Measurements from ENCODE around the gene EXOC1L.

Gene EXOC1L

GRCh38 chr4:55801498-55801897 lies 18.1 kb upstream of the EXOC1L start:
- no peak overlapping the region for H3K9ac ChIP-seq

GRCh38 chr4:55807556-55807955 lies 12.0 kb upstream of the EXOC1L start:
- Histone ChIP-seq H3K9ac (no peak overlapping the region), H3K36me3 (no peaks in the 10 kb centered on the region), H3K27me3 (no peaks in the 10 kb centered on the region), H3K4me3 (no peak overlapping the region), H3K4me2 (no peak overlapping the region), H3K27ac (no peak overlapping the region), H3K9me3 (replicated peaks in 1 of 11) (no peaks in the 10 kb centered on the region), H3K4me1 (peaks cover 0 to 9% (median 2%) of the 10 kb centered on the region in 10 experiments; a peak in 6 of 20 replicates), H4K20me1 (no peaks in the 10 kb centered on the region)
- no peak for TF ChIP-seq Cebpa-rat (IDR thresholded peaks at IDR 0.05)

More at GRCh38 chr4:55801498-55801897, 18.1 kb upstream of the EXOC1L start:
- Histone ChIP-seq H3K4me2 (no peak overlapping the region), H3K4me1 (peaks cover 0 to 9% (median 2%) of the 10 kb centered on the region in 10 experiments; a peak in 6 of 20 replicates), H3K4me3 (no peak overlapping the region), H3K27ac (no peak overlapping the region), H3K27me3 (no peaks in the 10 kb centered on the region), H3K36me3 (no peaks in the 10 kb centered on the region), H4K20me1 (no peaks in the 10 kb centered on the region), H3K9me3 (replicated peaks in 1 of 11) (no peaks in the 10 kb centered on the region)
- TF ChIP-seq Cebpa-rat (IDR thresholded peaks at IDR 0.05) = no peak

GRCh38 chr4:55808186-55808585 lies 11.4 kb upstream of the EXOC1L start:
- H3K9ac ChIP-seq = no peak overlapping the region
- H3K9me3 ChIP-seq (replicated peaks in 1 of 11) = no peaks in the 10 kb centered on the region
- TF ChIP-seq Cebpa-rat (IDR thresholded peaks at IDR 0.05) = no peak
- no peak overlapping the region for H3K4me3 ChIP-seq
- no peaks in the 10 kb centered on the region for H3K27me3 ChIP-seq
- no peak overlapping the region for H3K27ac ChIP-seq
- no peak overlapping the region for H3K4me2 ChIP-seq
- peaks cover 0 to 9% (median 2%) of the 10 kb centered on the region in 10 experiments; a peak in 6 of 20 replicates for H3K4me1 ChIP-seq
- H3K36me3 ChIP-seq = no peaks in the 10 kb centered on the region
- no peaks in the 10 kb centered on the region for H4K20me1 ChIP-seq

GRCh38 chr4:55808632-55809031 lies 11.0 kb upstream of the EXOC1L start:
- H3K4me2 ChIP-seq = no peak overlapping the region
- H3K27me3 ChIP-seq = no peaks in the 10 kb centered on the region

GRCh38 chr4:55817691-55818090 lies 1.9 kb upstream of the EXOC1L start:
- Histone ChIP-seq H4K20me1 (no peaks in the 10 kb centered on the region), H3K27me3 (peaks cover 0 to 9% (median 0%) of the 10 kb centered on the region in 11 experiments; a peak in 4 of 22 replicates), H3K27ac (no peak overlapping the region), H3K4me2 (no peak overlapping the region), H3K36me3 (no peaks in the 10 kb centered on the region), H3K4me3 (no peak overlapping the region), H3K9ac (no peak overlapping the region), H3K9me3 (replicated peaks in 1 of 11) (peaks cover 0 to 25% (median 4%) of the 10 kb centered on the region in 11 experiments; a peak in 4 of 22 replicates), H3K4me1 (no peaks in the 10 kb centered on the region)
- no peak for TF ChIP-seq Cebpa-rat (IDR thresholded peaks at IDR 0.05)

More at GRCh38 chr4:55808632-55809031, 11.0 kb upstream of the EXOC1L start:
- Histone ChIP-seq H3K27ac (no peak overlapping the region), H4K20me1 (no peaks in the 10 kb centered on the region), H3K4me3 (no peak overlapping the region), H3K36me3 (no peaks in the 10 kb centered on the region), H3K4me1 (peaks cover 0 to 9% (median 2%) of the 10 kb centered on the region in 10 experiments; a peak in 6 of 20 replicates), H3K9ac (no peak overlapping the region), H3K9me3 (replicated peaks in 1 of 11) (no peaks in the 10 kb centered on the region)
- no peak for TF ChIP-seq Cebpa-rat (IDR thresholded peaks at IDR 0.05)

GRCh38 chr4:55820279-55820678 lies 689 bp downstream of the EXOC1L start:
- TF ChIP-seq Cebpa-rat (IDR thresholded peaks at IDR 0.05) = no peak
- Histone ChIP-seq H3K4me2 (no peak overlapping the region), H3K27me3 (peaks cover 0 to 9% (median 0%) of the 10 kb centered on the region in 11 experiments; a peak in 4 of 22 replicates), H3K27ac (no peak overlapping the region), H3K9ac (no peak overlapping the region), H3K9me3 (replicated peaks in 1 of 11) (peaks cover 0 to 24% (median 4%) of the 10 kb centered on the region in 11 experiments; a peak in 4 of 22 replicates), H3K36me3 (no peaks in the 10 kb centered on the region), H3K4me3 (no peak overlapping the region), H4K20me1 (no peaks in the 10 kb centered on the region), H3K4me1 (no peaks in the 10 kb centered on the region)

- Histone ChIP-seq H3K4me1 (no peaks in the 10 kb centered on the region), H4K20me1 (no peaks in the 10 kb centered on the region), H3K9ac (no peak overlapping the region), H3K9me3 (replicated peaks in 1 of 11) (peaks cover 0 to 9% (median 1%) of the 10 kb centered on the region in 11 experiments; a peak in 2 of 22 replicates), H3K4me3 (no peak overlapping the region), H3K27me3 (peaks cover 0 to 9% (median 0%) of the 10 kb centered on the region in 11 experiments; a peak in 4 of 22 replicates), H3K4me2 (no peak overlapping the region), H3K36me3 (no peaks in the 10 kb centered on the region), H3K27ac (no peak overlapping the region)
- TF ChIP-seq Cebpa-rat (IDR thresholded peaks at IDR 0.05) = no peak
Measured at GRCh38 chr4:55822329-55822728, 2.7 kb downstream of the EXOC1L start.

GRCh38 chr4:55824865-55825264 lies 5.3 kb downstream of the EXOC1L start:
- Histone ChIP-seq H3K4me2 (no peak overlapping the region), H3K9ac (no peak overlapping the region), H3K27me3 (peaks cover 0 to 2% (median 0%) of the 10 kb centered on the region in 11 experiments; a peak in 4 of 22 replicates), H4K20me1 (no peaks in the 10 kb centered on the region), H3K4me1 (no peaks in the 10 kb centered on the region), H3K27ac (no peak overlapping the region), H3K4me3 (no peak overlapping the region), H3K36me3 (no peaks in the 10 kb centered on the region), H3K9me3 (replicated peaks in 1 of 11) (no peaks in the 10 kb centered on the region)
- peak in 1 of 11 experiments; percentile 30; a peak in 2 of 22 replicates for TF ChIP-seq Cebpa-rat (IDR thresholded peaks at IDR 0.05)

GRCh38 chr4:55826986-55827385 lies 7.4 kb downstream of the EXOC1L start:
- no peaks in the 10 kb centered on the region for H3K27me3 ChIP-seq
- no peaks in the 10 kb centered on the region for H3K4me1 ChIP-seq
- no peak overlapping the region for H3K4me2 ChIP-seq
- H4K20me1 ChIP-seq = no peaks in the 10 kb centered on the region
- H3K9me3 ChIP-seq (replicated peaks in 1 of 11) = no peaks in the 10 kb centered on the region
- H3K4me3 ChIP-seq = no peak overlapping the region
- H3K36me3 ChIP-seq = no peaks in the 10 kb centered on the region
- H3K9ac ChIP-seq = no peak overlapping the region
- H3K27ac ChIP-seq = no peak overlapping the region
- TF ChIP-seq Cebpa-rat (IDR thresholded peaks at IDR 0.05) = no peak

- H3K4me3 ChIP-seq = no peak overlapping the region
- H4K20me1 ChIP-seq = no peaks in the 10 kb centered on the region
- H3K27me3 ChIP-seq = no peaks in the 10 kb centered on the region
- no peak overlapping the region for H3K27ac ChIP-seq
- no peak for TF ChIP-seq Cebpa-rat (IDR thresholded peaks at IDR 0.05)
- no peak overlapping the region for H3K4me2 ChIP-seq
- H3K4me1 ChIP-seq = no peaks in the 10 kb centered on the region
- no peak overlapping the region for H3K9ac ChIP-seq
- H3K9me3 ChIP-seq (replicated peaks in 1 of 11) = no peaks in the 10 kb centered on the region
- no peaks in the 10 kb centered on the region for H3K36me3 ChIP-seq
Measured at GRCh38 chr4:55827582-55827981, 8.0 kb downstream of the EXOC1L start.

Measured in BLaER1 treated with 17β-estradiol and CSF1 and Interleukin-3, amounts not matched to agents 10 nM and 100 nM (cell line).